Keratinocyte (primary cell): ENCODE results near the gene PRSS8.

Experiments
- EZH2 ChIP-seq: IDR thresholded peaks from one replicate; pipeline ENCODE4 v1.6.1; 2012; ENCODE audit warnings: inconsistent platforms, mild to moderate bottlenecking, low read length, moderate library complexity
- TF ChIP-seq, protein P1 (sequence below), 3 experiments: IDR thresholded peaks in 1 of 3; conservative IDR thresholded peaks in 1 of 3; optimal IDR thresholded peaks in 1 of 3; 2 replicates in 2 of 3; 3 replicates in 1 of 3; pipeline versions ENCODE3 to v1.5.1; 2011; ENCODE audit warnings: low read length in 3 of 3, mild to moderate bottlenecking in 3 of 3, moderate library complexity in 2 of 3, control low read depth in 1 of 3, inconsistent platforms in 1 of 3; ENCODE audit not compliant: insufficient read depth in 2 of 3; ENCODE audit errors: extremely low read depth in 1 of 3

DNA sequence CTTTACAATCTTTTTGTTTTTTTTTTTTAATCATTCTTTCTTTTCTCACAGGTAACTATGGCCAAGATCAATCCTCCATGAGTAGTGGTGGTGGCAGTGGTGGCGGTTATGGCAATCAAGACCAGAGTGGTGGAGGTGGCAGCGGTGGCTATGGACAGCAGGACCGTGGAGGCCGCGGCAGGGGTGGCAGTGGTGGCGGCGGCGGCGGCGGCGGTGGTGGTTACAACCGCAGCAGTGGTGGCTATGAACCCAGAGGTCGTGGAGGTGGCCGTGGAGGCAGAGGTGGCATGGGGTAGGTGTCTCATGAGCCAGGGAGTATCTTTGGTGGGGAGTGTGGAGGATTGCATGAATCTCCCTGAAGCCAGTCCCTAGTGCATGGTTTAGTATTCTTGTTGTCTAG lies 49.4 kb upstream of the PRSS8 start:
- TF ChIP-seq, protein P1, sequence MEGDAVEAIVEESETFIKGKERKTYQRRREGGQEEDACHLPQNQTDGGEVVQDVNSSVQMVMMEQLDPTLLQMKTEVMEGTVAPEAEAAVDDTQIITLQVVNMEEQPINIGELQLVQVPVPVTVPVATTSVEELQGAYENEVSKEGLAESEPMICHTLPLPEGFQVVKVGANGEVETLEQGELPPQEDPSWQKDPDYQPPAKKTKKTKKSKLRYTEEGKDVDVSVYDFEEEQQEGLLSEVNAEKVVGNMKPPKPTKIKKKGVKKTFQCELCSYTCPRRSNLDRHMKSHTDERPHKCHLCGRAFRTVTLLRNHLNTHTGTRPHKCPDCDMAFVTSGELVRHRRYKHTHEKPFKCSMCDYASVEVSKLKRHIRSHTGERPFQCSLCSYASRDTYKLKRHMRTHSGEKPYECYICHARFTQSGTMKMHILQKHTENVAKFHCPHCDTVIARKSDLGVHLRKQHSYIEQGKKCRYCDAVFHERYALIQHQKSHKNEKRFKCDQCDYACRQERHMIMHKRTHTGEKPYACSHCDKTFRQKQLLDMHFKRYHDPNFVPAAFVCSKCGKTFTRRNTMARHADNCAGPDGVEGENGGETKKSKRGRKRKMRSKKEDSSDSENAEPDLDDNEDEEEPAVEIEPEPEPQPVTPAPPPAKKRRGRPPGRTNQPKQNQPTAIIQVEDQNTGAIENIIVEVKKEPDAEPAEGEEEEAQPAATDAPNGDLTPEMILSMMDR (optimal IDR thresholded peaks at IDR 0.05 in 1 of 3, IDR thresholded peaks at IDR 0.05 in 1 of 3, conservative IDR thresholded peaks at IDR 0.05 in 1 of 3; ENCODE audit: extremely low read depth in 1 of 3, insufficient read depth in 2 of 3, low read length in 3 of 3) = no peak
- no peak for TF ChIP-seq EZH2
